K562 (cell line): ENCODE results near the gene MGST2. TPM values are rescaled to one million over a fixed set of nuclear protein-coding genes. Genes with fewer than 3 reads are reported as not detected.

Experiments
- BMI1 ChIP-seq: fragments of 150-350 bp; IDR thresholded peaks from 2 replicates; pipeline ENCODE4 v1.6.1; 2014; ENCODE audit warnings: low read length
- DMBX1 ChIP-seq: fragments of 250-450 bp; sonication (Bioruptor Pico); IDR thresholded peaks from 2 replicates; pipeline ENCODE4 v1.8.0; 2022; ENCODE audit warnings: inconsistent platforms, mild to moderate bottlenecking, moderate library complexity, borderline replicate concordance
- MXI1 ChIP-seq: IDR thresholded peaks from 2 replicates; pipeline ENCODE4 v1.6.1; 2011; ENCODE audit warnings: low read depth, mild to moderate bottlenecking, improper control_type of control experiment, low read length
- NFXL1 ChIP-seq: fragments of 450-650 bp; formaldehyde crosslinking; IDR thresholded peaks from 2 replicates; pipeline ENCODE4 v1.4.0; 2021; ENCODE audit warnings: mild to moderate bottlenecking
- RAD51 ChIP-seq: fragments of 450-650 bp; IDR thresholded peaks from 2 replicates; pipeline ENCODE4 v1.7.1; 2016; ENCODE audit warnings: low read depth, mild to moderate bottlenecking, borderline replicate concordance
- SMARCB1 ChIP-seq: IDR thresholded peaks from 2 replicates; pipeline ENCODE4 v1.6.1; 2011; ENCODE audit warnings: improper control_type of control experiment, low read depth; ENCODE audit not compliant: insufficient read length
- ZNF23 ChIP-seq: fragments of 250-450 bp; sonication (Bioruptor Pico); IDR thresholded peaks from 2 replicates; pipeline ENCODE4 v1.4.0; 2020; ENCODE audit warnings: mild to moderate bottlenecking
- ZNF57 ChIP-seq: fragments of 450-650 bp; formaldehyde crosslinking; IDR thresholded peaks from 2 replicates; pipeline ENCODE4 v1.4.0; 2020; ENCODE audit warnings: mild to moderate bottlenecking, moderate library complexity
- polyA plus RNA-seq, 8 experiments: library from polyadenylated mRNA; depleted of rRNA in 4 of 8; stranded (reverse) in 5 of 8; unstranded in 3 of 8; fragments of >200 nt; fragmentation: Nextera tagmentation in 2 of 8; fragmentation: Illumina TruSeq in 1 of 8; extraction: Ambion mirVana in 2 of 8; extraction: Trizol in 1 of 8; gene quantifications; 2 replicates each; pipeline versions ENCODE4 v1.2.1 to v1.2.3, GENCODE V29; 2011 to 2014; ENCODE audit warnings: inconsistent platforms in 1 of 8, missing spikeins in 1 of 8
- total RNA-seq, 7 experiments: library from RNA; depleted of rRNA in 6 of 7; stranded (reverse); fragments of >200 nt in 6 of 7; fragmentation: Illumina TruSeq in 2 of 7; extraction: Trizol in 2 of 7; gene quantifications; 2 replicates each; pipeline versions ENCODE4 v1.2.1 to v1.2.3, GENCODE V29; 2011 to 2021; ENCODE audit warnings: low replicate concordance in 1 of 7
- TF ChIP-seq, protein P1 (sequence below): fragments of 450-650 bp; IDR thresholded peaks from 2 replicates; pipeline ENCODE4 v1.6.1; 2016; ENCODE audit warnings: borderline replicate concordance
- TF ChIP-seq, protein P2 (sequence below), 3 experiments: fragments of 200-800 bp in 1 of 3; fragments of 250-450 bp in 1 of 3; fragments of 450-650 bp in 1 of 3; sonication (Bioruptor Pico) in 1 of 3; sonication (Bioruptor generic) in 1 of 3; formaldehyde crosslinking in 1 of 3; IDR thresholded peaks; 2 replicates each; pipeline versions ENCODE4 v1.6.1 to v1.8.0; 2016 to 2022; ENCODE audit warnings: mild to moderate bottlenecking in 2 of 3, missing genetic modification characterization in 2 of 3, missing compliant biosample characterization in 1 of 3, moderate library complexity in 1 of 3
- TF ChIP-seq, protein P3 (sequence below): fragments of 450-650 bp; formaldehyde crosslinking; IDR thresholded peaks from 2 replicates; pipeline ENCODE4 v1.4.0; 2020; ENCODE audit warnings: mild to moderate bottlenecking, moderate library complexity
- TF ChIP-seq, protein P4 (sequence below): fragments of 450-650 bp; IDR thresholded peaks from 2 replicates; pipeline ENCODE4 v1.6.1; 2016; ENCODE audit warnings: low read depth, mild to moderate bottlenecking, moderate library complexity
- TF ChIP-seq, protein P5 (sequence below): fragments of 450-650 bp; IDR thresholded peaks from 2 replicates; pipeline ENCODE4 v1.6.1; 2016

Gene MGST2
- total and polyA plus RNA-seq, 9 of the 15 experiments (the other 6 are each of a cell fraction or from before 2014, with no cell fraction given): 38.7 to 115 (median 84.6) TPM

DNA sequence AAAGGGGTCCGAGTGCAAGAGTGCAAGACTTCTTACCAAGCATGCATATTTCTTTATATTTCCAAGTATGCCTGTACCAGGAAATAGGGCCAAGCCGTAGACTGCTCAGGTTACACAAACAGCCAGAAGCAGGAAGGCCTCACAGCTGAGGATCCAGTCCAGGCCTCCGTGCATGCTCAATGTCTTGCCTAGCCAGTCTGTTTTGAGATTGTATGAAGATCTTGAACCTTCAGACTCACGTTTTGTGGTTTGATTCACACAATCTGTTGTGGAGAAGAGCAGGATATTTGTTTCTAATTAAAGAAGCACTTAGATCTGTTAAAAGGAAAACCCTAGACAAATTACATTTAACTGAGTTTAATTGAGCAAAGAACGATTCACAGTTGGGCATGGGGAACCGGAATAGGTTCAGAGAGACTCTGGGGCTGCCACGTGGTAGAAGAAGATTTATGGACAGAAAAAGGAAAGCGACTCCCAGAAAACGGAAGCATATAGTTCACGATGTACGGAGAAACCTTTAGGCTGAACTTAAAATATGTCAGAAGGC, 1.2 kb downstream of the MGST2 start (continued):
- TF ChIP-seq, protein P1, sequence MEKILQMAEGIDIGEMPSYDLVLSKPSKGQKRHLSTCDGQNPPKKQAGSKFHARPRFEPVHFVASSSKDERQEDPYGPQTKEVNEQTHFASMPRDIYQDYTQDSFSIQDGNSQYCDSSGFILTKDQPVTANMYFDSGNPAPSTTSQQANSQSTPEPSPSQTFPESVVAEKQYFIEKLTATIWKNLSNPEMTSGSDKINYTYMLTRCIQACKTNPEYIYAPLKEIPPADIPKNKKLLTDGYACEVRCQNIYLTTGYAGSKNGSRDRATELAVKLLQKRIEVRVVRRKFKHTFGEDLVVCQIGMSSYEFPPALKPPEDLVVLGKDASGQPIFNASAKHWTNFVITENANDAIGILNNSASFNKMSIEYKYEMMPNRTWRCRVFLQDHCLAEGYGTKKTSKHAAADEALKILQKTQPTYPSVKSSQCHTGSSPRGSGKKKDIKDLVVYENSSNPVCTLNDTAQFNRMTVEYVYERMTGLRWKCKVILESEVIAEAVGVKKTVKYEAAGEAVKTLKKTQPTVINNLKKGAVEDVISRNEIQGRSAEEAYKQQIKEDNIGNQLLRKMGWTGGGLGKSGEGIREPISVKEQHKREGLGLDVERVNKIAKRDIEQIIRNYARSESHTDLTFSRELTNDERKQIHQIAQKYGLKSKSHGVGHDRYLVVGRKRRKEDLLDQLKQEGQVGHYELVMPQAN: 0 out of 2 replicates have a peak, but pooled peaks have one; percentile 20
- TF ChIP-seq NFXL1 (CRISPR knock-in tag) (0 out of 2 replicates have a peak, but pooled peaks have one; percentile 49), BMI1 (no peak), ZNF57 (no peak), ZNF23 (CRISPR knock-in tag) (0 out of 2 replicates have a peak, but pooled peaks have one; percentile 52), SMARCB1 (no peak), MXI1 (no peak), DMBX1 (CRISPR knock-in tag) (0 out of 2 replicates have a peak, but pooled peaks have one; percentile 32), RAD51 (peak; percentile 35; the same call in 1 of the 2 replicates)
- TF ChIP-seq, protein P2, sequence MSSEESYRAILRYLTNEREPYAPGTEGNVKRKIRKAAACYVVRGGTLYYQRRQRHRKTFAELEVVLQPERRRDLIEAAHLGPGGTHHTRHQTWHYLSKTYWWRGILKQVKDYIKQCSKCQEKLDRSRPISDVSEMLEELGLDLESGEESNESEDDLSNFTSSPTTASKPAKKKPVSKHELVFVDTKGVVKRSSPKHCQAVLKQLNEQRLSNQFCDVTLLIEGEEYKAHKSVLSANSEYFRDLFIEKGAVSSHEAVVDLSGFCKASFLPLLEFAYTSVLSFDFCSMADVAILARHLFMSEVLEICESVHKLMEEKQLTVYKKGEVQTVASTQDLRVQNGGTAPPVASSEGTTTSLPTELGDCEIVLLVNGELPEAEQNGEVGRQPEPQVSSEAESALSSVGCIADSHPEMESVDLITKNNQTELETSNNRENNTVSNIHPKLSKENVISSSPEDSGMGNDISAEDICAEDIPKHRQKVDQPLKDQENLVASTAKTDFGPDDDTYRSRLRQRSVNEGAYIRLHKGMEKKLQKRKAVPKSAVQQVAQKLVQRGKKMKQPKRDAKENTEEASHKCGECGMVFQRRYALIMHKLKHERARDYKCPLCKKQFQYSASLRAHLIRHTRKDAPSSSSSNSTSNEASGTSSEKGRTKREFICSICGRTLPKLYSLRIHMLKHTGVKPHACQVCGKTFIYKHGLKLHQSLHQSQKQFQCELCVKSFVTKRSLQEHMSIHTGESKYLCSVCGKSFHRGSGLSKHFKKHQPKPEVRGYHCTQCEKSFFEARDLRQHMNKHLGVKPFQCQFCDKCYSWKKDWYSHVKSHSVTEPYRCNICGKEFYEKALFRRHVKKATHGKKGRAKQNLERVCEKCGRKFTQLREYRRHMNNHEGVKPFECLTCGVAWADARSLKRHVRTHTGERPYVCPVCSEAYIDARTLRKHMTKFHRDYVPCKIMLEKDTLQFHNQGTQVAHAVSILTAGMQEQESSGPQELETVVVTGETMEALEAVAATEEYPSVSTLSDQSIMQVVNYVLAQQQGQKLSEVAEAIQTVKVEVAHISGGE (CRISPR knock-in tag; IDR thresholded peaks at IDR 0.05): no peak
- TF ChIP-seq, protein P3, sequence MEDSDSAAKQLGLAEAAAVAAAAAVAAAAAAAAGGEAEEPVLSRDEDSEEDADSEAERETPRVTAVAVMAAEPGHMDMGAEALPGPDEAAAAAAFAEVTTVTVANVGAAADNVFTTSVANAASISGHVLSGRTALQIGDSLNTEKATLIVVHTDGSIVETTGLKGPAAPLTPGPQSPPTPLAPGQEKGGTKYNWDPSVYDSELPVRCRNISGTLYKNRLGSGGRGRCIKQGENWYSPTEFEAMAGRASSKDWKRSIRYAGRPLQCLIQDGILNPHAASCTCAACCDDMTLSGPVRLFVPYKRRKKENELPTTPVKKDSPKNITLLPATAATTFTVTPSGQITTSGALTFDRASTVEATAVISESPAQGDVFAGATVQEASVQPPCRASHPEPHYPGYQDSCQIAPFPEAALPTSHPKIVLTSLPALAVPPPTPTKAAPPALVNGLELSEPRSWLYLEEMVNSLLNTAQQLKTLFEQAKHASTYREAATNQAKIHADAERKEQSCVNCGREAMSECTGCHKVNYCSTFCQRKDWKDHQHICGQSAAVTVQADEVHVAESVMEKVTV (CRISPR knock-in tag): no peak
- TF ChIP-seq, protein P4, sequence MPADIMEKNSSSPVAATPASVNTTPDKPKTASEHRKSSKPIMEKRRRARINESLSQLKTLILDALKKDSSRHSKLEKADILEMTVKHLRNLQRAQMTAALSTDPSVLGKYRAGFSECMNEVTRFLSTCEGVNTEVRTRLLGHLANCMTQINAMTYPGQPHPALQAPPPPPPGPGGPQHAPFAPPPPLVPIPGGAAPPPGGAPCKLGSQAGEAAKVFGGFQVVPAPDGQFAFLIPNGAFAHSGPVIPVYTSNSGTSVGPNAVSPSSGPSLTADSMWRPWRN: no peak
- TF ChIP-seq, protein P5, sequence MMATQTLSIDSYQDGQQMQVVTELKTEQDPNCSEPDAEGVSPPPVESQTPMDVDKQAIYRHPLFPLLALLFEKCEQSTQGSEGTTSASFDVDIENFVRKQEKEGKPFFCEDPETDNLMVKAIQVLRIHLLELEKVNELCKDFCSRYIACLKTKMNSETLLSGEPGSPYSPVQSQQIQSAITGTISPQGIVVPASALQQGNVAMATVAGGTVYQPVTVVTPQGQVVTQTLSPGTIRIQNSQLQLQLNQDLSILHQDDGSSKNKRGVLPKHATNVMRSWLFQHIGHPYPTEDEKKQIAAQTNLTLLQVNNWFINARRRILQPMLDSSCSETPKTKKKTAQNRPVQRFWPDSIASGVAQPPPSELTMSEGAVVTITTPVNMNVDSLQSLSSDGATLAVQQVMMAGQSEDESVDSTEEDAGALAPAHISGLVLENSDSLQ: peak; percentile 84
